ENCODE results near the gene TCTN2.

Gene TCTN2

DNA sequence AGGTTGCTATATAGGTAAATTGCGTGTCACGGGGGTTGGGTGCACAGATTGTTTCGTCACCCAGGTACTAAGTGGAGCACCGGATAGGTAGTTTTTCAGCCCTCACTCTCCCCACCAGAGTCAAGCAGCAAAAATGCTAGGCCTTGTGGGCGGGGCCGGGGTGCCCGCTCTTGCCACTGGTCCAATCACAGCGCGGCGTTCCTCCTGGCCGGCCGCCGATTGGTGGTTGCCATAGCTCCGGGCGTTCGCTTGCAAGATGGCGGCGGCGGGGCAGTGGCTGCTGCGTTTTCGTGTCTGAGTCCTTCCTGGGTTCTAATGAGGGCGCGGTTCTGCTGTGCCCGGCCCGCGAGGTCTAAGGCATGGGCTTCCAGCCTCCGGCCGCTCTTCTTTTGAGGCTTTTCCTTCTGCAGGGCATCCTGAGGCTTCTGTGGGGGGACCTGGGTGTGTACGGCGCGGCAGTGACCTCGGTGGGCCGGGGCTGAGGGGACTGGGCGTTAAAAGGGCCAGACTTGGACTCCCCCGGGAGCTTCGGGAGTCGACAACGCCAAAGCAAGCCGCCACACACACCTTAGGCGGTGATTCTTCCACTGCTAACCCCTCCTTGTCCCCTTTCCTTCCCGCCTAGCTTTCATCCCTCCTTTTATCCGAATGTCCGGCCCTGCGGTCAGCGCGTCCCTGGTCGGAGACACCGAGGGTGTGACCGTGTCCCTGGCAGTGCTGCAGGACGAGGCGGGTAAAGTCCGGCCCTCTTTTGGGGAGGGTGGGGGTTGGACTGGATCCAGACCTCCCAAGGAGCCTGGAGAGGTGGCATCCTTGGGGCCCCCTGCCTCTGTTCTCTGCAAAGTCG lies at the start of gene TCTN2:
TCTN2 (plus strand) TSS at position 232 of the 847 bp plus-strand sequence; CDS start at position 360, 128 bp downstream.
- peak; percentile 95 for DNase-seq

DNA sequence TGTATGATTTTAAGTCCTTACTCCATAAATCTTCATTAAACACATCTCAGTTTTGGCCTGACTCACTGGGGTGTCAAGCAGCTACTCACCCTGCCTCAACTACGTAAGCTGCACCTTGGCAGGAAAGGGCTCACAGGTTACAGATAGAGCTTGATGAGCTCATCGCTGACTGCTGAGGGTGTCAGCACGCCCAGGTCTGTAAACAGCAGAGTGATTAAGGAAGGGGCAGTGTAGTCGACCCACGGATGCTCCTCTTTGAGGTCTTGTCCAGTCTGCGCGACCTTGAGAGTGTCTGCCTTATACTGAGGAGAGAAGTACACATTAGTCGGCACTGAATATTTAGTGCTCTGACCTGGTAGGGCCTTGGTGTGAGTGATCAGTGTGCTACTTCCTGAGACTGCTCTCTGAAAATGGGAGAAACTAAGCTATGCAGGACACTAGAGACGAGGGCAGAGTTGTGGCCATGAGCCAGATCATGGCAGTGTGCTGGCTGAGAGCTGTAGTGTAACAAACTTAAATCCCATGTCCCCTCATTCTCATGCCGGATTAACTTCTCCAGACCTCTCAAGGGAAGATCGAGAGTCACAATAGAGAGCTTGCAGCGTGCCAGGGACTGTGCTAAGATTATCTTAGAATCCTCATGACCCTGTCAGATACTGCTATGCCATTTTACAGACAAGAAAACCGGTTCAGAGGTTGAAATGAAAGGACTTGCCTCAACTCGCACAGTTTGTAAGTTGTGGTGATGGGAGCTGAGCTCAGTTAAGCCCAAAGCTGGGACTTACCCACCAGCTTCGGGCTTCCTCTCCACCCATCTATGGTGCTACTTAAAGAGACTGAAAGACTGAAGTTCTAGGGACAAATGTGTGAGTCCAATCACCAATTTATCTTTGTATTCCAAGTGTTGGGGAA lies 49.0 kb upstream of the TCTN2 start:
- DNase-seq, result no peak

DNA sequence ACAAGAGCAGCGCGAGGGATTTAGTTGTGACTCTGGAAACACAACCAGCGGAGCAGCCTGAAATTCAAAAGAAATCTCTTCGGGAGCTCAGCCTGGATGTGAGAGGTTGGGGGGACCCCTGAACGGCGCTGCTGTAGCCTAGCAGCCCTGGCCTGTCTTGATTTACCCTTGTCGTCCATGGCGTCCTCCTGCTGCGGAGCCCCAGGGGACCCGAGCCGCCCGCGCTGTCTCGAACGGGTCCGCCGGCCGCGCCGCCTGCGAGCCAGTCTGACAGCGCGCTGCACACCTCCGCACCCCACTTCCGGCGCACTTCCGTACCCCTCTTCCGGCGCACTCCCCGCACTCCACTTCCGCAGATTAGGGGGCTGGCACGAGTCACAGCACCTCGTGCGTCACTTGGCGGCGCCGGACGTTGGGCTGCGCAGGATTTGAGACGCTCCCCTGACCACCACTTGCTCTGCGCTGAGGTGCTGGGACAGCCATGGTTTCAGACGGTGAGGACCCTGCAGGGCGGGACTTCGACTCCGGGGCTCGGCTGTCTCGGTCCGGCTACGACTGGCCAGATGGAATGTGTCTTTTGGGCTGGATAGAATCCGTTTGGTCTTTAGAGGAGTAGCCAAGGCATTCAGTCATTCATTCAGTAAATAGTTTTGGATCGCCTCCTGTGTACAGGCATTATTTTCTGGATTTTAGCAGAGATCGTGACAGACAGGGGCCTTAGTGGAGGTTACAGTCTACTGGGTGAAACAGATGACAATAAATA lies 37.4 kb upstream of the TCTN2 start, which contains the start of the genes EIF2B1 and GTF2H3:
EIF2B1 (minus strand) TSS at position 308 of the 763 bp plus-strand sequence; CDS start at position 179, 129 bp downstream.
GTF2H3 (plus strand) TSS at position 451 of the 763 bp plus-strand sequence; CDS start at position 482, 31 bp downstream.
- peak; percentile 99 for DNase-seq

DNA sequence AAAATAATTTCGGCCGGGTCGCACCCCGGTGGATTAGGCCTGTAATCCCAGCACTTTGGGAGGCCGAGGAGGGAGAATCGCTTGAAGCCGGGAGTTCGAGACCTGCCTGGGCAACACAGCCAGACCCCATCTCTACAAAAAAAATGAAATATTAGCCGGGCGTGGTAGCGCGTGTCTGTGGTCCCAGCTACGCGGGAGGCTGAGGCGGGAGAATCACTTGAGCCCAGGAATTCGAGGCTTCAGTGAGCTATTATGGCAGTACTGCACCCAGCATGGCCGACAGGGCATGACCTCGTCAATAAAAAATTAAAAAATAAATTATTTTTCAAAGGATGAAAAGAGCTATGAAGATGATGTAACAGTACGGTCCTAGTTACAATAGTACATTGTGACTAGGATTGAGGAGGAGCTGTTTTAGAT lies 36.8 kb upstream of the TCTN2 start:
- DNase-seq, result no peak

DNA sequence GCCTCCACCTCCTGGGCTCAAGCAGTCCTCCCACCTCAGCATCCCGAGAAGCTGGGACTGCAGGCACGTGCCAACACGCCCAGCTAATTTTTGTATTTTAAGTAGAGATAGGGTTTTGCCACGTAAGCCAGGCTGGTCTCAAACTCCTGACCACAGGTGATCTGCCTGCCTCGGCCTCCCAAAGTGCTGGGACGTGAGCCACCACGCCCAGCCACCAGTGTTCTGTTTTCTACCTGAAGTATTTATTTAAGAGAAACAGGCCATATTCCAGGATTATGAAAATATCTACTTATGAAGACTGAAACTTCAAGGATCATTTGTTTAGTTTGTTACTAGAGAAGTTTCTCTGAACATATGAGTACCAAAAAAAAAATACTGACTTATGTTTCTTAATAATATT lies 27.0 kb upstream of the TCTN2 start:
- no peak for DNase-seq

DNA sequence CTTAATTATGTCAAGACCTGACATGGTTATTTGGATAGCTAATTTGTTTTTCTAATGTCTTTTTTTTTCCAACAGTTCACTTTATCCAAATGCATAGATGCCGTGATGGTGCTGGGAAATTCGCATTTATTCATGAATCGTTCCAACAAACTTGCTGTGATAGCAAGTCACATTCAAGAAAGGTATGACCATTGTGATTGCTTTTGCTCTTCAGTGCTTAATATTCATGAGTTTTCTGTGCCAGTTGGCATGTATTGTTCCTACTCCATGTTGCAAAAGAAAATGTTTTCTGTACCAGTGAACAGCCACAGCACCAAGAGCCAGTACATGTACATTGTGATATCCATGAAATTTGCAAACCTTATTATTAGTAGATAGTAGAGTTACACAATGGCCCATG lies 25.5 kb upstream of the TCTN2 start:
- DNase-seq, result no peak

DNA sequence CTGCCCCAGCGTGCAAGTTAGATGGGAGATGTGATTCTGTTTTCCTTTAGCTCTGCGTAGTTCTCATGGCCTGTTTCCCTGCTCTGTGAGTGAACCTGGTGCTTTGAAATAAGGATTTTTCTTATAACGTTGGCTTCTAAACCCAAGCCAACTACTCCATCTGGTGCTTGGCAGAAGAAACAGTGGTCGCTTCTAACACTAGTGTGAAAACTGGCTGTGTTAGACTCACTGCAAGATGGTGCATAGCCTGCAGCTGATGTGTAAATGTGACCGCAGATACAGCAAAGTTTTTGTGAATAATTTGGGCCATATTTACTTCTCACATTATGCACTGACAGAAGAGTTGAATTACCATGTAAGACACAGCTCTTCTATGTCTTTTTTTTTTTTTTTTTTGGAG lies 25.0 kb upstream of the TCTN2 start:
- no peak for DNase-seq

DNA sequence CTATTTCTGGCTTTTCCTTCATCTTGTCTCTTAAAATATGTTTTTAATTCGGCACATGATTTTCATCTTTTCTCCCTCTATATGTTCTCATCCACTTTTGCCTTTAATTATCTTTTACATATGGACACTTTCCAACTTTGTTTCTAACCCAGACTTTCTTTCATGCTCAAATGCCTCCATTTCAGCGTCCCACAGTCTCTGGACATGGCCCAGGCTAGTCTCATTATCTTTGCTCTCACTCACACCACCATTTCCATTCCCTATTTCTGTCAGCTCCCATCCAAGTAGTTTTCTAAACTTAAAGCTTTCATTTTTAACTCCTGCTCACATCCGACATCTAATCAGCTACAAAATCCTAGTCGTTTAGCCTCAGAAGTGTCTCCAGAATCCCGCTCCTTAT lies 22.5 kb upstream of the TCTN2 start:
- no peak for DNase-seq

DNA sequence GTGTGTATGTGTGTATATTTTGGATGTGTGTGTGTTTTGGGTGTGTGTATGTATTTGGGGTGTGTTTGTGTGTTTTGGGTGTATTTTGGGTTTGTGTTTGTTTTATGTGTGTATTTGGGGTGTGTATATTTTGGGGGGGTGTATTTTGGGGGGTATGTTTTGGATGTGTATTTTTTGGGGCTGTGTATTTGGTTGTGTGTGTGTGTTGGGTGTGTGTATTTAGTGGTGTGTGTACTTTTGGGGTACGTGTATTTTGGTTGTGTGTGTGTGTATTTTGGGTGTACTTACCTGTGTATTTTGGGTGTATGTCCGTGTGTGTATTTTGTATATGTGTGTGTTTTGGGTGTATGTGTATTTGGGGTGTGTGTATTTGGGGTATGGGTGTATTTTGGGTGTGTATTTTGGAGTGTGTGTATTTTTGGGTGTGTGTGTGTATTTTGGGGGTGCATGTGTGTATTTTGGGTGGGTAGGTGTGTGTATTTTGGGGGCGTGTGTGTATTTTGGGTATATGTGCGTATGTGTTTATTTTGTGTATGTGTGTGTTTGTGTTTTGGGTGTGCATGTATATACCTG lies 16.7 kb upstream of the TCTN2 start:
- no peak for DNase-seq

DNA sequence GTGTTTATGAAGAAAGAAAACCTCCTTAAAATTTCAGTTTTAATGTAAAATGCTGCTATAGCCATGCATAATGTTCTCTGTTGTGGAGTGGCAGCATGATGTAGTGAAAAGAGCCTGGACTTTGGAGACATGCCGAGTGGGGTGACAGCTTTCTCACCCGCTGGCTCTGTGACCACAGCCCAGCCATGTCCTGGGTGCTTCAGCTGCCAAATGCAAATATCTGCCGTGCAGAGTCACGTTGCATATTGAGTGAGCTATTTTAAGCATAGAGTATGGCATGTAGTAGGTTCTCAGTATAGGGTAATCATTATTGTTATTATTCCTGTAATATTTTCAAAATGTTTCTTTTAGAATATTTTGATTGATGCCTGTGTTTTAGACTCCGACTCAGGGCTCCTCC lies 15.5 kb upstream of the TCTN2 start:
- no peak for DNase-seq

DNA sequence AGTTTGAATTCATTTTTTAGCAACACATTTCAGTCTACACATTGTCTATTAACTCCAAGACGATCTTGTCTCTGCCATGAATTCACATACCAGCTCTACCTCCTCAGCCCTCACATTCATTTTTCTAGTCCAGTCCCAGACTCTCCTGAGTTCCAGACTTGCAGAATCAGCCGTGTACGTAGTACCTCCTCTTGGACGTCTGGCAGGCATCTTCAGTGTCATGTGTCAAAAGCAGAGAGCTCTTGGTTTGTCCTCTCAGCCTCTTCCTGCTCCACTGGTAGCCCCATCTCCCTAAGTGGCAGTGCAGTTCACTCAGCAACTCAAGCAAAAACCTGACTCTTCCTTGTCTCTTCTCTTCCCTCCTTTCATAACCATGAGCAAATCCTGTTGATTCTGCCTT lies 14.5 kb upstream of the TCTN2 start:
- no peak for DNase-seq

DNA sequence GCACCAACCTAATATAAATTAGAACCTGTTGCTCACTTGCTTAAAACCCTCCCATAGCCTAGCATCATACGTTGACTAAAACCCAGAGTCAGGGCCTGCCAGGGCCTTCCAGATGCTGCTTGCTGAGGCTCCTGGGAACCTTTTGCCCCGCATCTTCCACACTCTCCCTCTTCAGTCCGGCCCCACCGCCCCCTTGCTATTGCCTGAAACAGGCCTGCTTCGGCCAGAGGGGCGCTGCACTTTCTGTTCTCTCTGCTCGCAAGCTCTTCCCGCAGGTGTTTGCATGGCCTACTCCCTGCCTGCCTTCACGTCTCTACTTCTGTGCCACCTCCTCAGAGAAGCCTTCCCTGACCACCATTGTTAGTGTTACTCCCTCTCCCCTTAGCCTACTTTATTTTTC lies 13.7 kb upstream of the TCTN2 start:
- DNase-seq, result no peak

DNA sequence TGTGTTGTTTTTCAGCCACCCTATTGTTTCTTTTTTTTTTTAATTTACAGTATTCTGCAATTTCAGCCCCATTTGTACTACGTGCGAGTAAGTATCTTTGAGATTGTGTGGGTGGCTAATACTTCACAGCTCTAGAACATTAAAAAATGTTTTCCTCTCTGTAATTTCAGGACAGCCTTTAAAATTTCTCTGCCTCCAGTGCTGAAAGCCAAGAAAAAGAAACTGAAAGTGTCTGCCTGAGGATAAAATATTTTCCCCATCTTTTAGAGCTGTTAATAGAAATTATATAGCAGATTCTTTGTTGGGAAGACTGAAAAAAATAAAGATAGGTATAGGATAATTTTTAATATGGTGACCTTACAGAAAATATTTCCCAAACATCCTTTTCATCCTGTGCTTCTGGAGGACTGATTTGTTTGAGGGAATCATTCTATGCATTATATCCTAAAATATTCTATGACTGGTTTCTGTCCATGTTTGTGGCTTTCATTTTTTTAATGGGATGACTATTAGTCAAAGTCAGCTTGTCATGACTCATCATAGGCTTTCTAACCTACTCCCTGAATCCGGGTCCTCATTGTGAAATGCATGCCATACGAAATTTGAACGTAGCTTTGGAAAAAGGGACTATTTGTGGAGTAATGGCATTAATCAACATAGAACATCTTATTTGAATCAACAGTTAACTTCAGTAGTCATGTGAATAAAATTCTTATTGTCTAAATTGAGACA lies 10.8 kb upstream of the TCTN2 start:
- DNase-seq, result no peak

DNA sequence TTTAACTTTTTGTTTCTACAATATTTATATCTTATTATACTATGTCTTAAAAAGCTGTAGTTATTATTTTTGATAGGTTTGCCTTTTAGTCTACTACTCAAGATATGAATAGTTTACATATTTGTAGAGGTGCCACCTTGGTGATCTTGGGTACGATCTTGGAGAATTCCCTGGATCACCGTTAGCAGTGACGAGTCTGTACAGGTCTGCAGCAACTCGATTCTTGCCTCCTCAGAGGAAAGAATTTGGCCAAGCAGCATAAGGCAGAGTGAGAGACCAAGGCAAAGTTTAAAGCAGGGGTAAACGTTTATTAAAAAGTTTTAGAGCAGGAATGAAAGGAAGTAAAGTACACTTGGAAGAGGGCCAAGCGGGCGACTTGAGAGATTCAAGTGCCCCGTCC lies 3.1 kb upstream of the TCTN2 start:
- DNase-seq, result no peak

DNA sequence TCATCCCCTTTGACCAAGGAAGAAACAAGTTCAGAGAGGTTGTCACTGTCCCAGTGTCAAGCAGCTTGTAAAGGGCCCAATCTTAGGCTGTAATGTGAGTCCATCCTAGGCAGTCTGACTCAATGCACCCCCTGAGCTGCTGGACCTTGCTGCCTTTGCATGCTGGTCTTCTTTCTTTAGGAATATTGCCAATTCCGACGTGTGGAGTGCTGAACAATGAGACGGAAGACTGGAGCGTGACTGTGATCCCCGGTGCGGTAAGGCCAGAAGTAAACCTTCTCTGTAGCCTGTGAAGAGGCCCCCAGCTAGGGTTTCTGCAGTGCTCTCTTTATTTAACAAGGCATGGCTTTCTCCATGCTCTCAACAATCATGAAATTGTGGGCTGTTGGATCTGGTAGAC lies 963 bp downstream of the TCTN2 start:
- DNase-seq, result no peak

DNA sequence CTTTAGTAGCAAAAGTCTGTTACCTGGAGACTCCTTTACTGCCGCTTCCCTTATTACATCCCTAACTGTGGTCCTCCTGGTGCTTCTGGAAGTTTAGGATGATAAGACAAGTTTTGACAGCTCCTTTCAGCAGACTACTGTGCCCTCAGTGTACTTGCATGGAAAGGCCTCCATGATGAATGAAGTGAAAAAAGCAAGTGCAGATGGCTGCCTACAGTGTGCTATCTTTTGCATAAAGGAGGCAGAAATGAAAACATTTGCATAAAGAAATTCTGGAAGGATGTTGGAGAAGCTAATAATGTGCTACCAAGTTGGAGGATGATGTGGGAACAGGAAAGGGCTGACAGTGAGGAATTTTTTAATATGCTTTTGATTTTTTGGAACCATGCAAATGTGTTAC lies 4.5 kb downstream of the TCTN2 start:
- DNase-seq, result no peak

DNA sequence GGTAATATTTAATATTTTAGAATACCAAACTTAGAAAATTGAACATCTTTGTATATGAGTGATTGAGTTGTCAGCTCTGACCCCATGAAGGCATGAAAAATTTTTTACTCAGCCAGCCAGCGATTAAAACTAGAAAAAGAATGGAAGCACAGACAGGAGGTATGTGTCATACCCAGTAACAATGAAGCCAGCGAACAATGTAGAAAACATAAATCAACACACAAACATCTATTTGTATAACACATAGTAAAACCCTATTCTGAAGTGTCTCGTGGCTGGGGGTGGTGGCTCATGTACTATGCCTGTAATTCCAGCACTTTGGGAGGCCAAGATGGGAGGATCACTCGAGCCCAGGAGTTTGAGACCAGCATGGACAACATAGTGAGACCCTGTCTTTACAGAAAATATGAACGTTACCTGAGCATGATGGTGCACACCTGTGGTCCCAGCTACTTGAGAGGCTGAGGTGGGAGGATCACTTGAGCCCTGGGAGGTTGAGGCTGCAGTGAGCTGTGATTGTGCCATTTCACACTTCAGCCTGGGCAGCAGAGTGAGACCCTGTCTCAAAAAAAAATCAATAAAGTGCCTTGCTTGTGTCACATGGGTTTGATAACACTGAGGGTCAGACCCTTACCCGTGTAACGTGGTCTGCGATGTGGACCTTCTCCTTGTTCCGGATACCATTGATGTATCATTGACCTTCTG lies 5.9 kb downstream of the TCTN2 start:
- no peak for DNase-seq

DNA sequence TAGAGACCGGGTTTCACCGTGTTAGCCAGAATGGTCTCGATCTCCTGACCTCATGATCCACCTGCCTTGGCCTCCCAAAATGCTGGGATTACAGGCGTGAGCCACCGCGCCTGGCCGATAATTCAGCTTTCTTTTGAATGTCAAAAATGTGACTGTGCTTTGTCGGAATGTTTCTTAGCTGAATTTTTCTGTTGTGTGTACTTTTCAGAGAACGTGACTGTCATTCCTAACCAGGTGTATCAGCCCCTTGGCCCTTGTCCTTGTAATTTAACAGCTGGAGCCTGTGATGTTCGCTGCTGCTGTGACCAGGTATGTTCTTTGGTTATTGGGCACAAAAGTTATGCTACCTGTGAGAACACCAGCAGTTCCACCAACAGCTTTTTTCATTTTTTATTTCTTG lies 8.1 kb downstream of the TCTN2 start:
- DNase-seq, result no peak

DNA sequence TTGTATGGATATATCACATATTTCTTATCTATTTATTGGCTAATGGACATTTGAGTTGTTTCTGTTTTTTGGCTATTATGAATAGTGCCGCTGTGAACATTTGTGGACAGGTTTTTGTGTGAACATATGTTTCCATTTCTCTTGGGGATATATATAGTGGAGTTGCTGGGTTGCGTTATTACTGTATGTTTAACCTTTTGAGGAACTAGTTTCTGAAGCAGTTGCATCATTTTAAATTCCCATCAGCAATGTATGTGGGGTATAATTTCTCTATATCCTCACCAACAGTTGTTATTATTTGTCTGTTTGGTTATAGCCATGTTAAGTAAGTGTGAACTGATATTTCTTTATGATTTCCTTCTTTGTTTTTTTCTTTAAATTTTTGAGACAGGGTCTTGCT lies 10.7 kb downstream of the TCTN2 start:
- no peak for DNase-seq

DNA sequence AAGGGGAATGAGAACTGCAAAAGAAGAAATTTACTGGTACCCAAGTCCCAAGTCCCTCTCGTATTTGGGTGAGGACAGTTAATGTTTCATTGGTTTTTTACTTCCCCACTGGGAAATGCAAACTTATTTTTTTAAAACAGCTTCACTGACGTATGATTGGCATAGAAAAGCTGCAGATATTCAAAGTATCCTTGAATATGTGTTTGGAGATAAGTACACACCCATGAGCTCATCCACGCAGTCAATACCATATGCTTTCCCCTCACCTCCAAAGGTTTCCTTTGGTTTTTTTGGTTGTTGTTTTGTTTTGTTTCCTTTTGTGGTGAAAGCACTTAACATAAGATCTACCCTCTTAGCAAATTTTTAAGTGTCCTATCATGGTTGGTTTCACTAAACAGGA lies 13.1 kb downstream of the TCTN2 start:
- DNase-seq, result no peak

DNA sequence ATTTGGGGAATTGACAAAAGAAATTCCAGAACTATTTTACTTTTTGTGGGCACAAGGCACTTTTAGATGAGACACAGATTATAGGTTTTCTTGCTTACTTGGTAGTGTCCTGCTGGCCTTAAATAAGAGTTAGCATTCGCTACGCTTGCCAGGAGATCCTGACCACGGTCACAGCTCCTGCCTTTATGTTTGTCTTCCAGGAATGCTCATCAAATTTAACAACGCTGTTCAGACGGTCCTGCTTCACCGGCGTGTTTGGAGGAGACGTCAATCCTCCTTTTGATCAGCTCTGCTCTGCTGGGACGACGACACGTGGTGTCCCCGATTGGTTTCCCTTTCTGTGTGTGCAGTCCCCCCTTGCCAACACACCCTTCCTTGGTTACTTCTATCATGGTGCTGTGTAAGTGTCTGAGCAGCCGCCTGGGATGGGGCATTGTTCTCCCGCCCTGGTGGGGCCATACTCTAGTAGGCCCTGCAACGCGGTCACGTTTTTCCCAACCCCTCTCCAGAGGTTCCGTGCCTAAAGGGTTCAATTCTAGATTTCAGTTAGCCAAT lies 15.8 kb downstream of the TCTN2 start:
- DNase-seq, result no peak
